GM23338 (cell line): ENCODE data around the gene DNAH10.

Experiments
- CREB1 ChIP-seq: fragments of 250-450 bp; sonication (Bioruptor Pico); IDR thresholded peaks from 2 replicates; pipeline ENCODE4 v1.5.0; 2020; ENCODE audit warnings: low read depth, mild to moderate bottlenecking, moderate library complexity
- EZH2 ChIP-seq: fragments of 200-600 bp; sonication (generic); IDR thresholded peaks from one replicate; pipeline ENCODE4 v1.8.0; 2017; ENCODE audit warnings: antibody characterized with exemption, mild to moderate bottlenecking, low read depth; ENCODE audit not compliant: unreplicated experiment
- EZH2phosphoT487 ChIP-seq: fragments of 200-600 bp; sonication (generic); IDR thresholded peaks from one replicate; pipeline ENCODE4 v1.8.1; 2018; ENCODE audit warnings: antibody characterized with exemption; ENCODE audit not compliant: unreplicated experiment
- JUNB ChIP-seq: IDR thresholded peaks from one replicate; pipeline ENCODE4 v1.6.1; 2016; ENCODE audit warnings: antibody characterized with exemption; ENCODE audit not compliant: unreplicated experiment
- NANOG ChIP-seq: IDR thresholded peaks from 2 replicates; pipeline ENCODE4 v1.6.1; 2016; ENCODE audit warnings: antibody characterized with exemption, borderline replicate concordance
- POLR2AphosphoS5 ChIP-seq: IDR thresholded peaks from 2 replicates; pipeline ENCODE4 v1.6.1; 2016; ENCODE audit warnings: antibody characterized with exemption, low read depth
- STAT1 ChIP-seq: IDR thresholded peaks from one replicate; pipeline ENCODE4 v1.6.1; 2016; ENCODE audit warnings: antibody characterized with exemption; ENCODE audit not compliant: unreplicated experiment
- ZNF114 ChIP-seq: fragments of 250-450 bp; sonication (Bioruptor Pico); IDR thresholded peaks from 2 replicates; pipeline ENCODE4 v1.5.0; 2020; ENCODE audit warnings: mild to moderate bottlenecking, moderate library complexity
- ZNF331 ChIP-seq: fragments of 250-450 bp; sonication (Bioruptor Pico); IDR thresholded peaks from 2 replicates; pipeline ENCODE4 v1.5.0; 2020; ENCODE audit warnings: low read depth, mild to moderate bottlenecking, moderate library complexity
- TF ChIP-seq, protein P1 (sequence below), 2 experiments: fragments of 200-600 bp in 1 of 2; sonication (generic) in 1 of 2; conservative IDR thresholded peaks; 2 replicates each; pipeline versions ENCODE4 v1.5.1 to v1.6.1; 2016 to 2017; ENCODE audit warnings: antibody characterized with exemption in 2 of 2, low read depth in 2 of 2, mild to moderate bottlenecking in 2 of 2, moderate library complexity in 1 of 2
- TF ChIP-seq, protein P2 (sequence below): IDR thresholded peaks from one replicate; pipeline ENCODE4 v1.6.1; 2018; ENCODE audit warnings: antibody characterized with exemption; ENCODE audit not compliant: unreplicated experiment
- TF ChIP-seq, protein P3 (sequence below): fragments of 250-450 bp; sonication (Bioruptor Pico); IDR thresholded peaks from 2 replicates; pipeline ENCODE4 v1.5.0; 2020; ENCODE audit warnings: mild to moderate bottlenecking, moderate library complexity
- TF ChIP-seq, protein P4 (sequence below): IDR thresholded peaks from 2 replicates; pipeline ENCODE4 v1.6.1; 2016; ENCODE audit warnings: antibody characterized with exemption

DNA sequence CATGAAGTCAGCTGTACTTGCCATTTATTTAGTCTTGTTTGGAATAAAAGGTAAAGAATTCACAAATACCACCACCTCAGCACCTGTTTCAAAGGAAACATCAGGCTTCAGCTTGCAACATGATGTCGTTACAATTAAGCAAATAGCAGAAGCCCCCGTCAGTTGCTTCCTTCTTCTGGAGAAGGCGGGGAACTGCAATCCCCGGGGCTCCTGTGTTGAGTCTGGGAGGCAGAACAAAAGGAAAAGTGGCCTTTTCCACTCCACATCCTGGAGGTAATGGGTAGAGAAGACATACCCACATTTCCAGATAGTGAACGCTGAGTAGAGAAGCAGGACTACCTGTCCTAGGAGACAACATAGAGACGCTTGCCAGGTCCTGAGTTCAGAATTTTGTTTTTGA lies 92.8 kb downstream of the DNAH10 start:
- TF ChIP-seq, protein P1, sequence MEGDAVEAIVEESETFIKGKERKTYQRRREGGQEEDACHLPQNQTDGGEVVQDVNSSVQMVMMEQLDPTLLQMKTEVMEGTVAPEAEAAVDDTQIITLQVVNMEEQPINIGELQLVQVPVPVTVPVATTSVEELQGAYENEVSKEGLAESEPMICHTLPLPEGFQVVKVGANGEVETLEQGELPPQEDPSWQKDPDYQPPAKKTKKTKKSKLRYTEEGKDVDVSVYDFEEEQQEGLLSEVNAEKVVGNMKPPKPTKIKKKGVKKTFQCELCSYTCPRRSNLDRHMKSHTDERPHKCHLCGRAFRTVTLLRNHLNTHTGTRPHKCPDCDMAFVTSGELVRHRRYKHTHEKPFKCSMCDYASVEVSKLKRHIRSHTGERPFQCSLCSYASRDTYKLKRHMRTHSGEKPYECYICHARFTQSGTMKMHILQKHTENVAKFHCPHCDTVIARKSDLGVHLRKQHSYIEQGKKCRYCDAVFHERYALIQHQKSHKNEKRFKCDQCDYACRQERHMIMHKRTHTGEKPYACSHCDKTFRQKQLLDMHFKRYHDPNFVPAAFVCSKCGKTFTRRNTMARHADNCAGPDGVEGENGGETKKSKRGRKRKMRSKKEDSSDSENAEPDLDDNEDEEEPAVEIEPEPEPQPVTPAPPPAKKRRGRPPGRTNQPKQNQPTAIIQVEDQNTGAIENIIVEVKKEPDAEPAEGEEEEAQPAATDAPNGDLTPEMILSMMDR (conservative IDR thresholded peaks at IDR 0.05; ENCODE audit: low read depth in 2 of 2) = no peak
- TF ChIP-seq, protein P2, sequence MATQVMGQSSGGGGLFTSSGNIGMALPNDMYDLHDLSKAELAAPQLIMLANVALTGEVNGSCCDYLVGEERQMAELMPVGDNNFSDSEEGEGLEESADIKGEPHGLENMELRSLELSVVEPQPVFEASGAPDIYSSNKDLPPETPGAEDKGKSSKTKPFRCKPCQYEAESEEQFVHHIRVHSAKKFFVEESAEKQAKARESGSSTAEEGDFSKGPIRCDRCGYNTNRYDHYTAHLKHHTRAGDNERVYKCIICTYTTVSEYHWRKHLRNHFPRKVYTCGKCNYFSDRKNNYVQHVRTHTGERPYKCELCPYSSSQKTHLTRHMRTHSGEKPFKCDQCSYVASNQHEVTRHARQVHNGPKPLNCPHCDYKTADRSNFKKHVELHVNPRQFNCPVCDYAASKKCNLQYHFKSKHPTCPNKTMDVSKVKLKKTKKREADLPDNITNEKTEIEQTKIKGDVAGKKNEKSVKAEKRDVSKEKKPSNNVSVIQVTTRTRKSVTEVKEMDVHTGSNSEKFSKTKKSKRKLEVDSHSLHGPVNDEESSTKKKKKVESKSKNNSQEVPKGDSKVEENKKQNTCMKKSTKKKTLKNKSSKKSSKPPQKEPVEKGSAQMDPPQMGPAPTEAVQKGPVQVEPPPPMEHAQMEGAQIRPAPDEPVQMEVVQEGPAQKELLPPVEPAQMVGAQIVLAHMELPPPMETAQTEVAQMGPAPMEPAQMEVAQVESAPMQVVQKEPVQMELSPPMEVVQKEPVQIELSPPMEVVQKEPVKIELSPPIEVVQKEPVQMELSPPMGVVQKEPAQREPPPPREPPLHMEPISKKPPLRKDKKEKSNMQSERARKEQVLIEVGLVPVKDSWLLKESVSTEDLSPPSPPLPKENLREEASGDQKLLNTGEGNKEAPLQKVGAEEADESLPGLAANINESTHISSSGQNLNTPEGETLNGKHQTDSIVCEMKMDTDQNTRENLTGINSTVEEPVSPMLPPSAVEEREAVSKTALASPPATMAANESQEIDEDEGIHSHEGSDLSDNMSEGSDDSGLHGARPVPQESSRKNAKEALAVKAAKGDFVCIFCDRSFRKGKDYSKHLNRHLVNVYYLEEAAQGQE = no peak
- TF ChIP-seq EZH2 (no peak), CREB1 (CRISPR knock-in tag) (no peak), JUNB (no peak), POLR2AphosphoS5 (no peak), EZH2phosphoT487 (no peak), ZNF114 (CRISPR knock-in tag) (no peak), STAT1 (no peak), ZNF331 (CRISPR knock-in tag) (no peak), NANOG (no peak)
- TF ChIP-seq, protein P3, sequence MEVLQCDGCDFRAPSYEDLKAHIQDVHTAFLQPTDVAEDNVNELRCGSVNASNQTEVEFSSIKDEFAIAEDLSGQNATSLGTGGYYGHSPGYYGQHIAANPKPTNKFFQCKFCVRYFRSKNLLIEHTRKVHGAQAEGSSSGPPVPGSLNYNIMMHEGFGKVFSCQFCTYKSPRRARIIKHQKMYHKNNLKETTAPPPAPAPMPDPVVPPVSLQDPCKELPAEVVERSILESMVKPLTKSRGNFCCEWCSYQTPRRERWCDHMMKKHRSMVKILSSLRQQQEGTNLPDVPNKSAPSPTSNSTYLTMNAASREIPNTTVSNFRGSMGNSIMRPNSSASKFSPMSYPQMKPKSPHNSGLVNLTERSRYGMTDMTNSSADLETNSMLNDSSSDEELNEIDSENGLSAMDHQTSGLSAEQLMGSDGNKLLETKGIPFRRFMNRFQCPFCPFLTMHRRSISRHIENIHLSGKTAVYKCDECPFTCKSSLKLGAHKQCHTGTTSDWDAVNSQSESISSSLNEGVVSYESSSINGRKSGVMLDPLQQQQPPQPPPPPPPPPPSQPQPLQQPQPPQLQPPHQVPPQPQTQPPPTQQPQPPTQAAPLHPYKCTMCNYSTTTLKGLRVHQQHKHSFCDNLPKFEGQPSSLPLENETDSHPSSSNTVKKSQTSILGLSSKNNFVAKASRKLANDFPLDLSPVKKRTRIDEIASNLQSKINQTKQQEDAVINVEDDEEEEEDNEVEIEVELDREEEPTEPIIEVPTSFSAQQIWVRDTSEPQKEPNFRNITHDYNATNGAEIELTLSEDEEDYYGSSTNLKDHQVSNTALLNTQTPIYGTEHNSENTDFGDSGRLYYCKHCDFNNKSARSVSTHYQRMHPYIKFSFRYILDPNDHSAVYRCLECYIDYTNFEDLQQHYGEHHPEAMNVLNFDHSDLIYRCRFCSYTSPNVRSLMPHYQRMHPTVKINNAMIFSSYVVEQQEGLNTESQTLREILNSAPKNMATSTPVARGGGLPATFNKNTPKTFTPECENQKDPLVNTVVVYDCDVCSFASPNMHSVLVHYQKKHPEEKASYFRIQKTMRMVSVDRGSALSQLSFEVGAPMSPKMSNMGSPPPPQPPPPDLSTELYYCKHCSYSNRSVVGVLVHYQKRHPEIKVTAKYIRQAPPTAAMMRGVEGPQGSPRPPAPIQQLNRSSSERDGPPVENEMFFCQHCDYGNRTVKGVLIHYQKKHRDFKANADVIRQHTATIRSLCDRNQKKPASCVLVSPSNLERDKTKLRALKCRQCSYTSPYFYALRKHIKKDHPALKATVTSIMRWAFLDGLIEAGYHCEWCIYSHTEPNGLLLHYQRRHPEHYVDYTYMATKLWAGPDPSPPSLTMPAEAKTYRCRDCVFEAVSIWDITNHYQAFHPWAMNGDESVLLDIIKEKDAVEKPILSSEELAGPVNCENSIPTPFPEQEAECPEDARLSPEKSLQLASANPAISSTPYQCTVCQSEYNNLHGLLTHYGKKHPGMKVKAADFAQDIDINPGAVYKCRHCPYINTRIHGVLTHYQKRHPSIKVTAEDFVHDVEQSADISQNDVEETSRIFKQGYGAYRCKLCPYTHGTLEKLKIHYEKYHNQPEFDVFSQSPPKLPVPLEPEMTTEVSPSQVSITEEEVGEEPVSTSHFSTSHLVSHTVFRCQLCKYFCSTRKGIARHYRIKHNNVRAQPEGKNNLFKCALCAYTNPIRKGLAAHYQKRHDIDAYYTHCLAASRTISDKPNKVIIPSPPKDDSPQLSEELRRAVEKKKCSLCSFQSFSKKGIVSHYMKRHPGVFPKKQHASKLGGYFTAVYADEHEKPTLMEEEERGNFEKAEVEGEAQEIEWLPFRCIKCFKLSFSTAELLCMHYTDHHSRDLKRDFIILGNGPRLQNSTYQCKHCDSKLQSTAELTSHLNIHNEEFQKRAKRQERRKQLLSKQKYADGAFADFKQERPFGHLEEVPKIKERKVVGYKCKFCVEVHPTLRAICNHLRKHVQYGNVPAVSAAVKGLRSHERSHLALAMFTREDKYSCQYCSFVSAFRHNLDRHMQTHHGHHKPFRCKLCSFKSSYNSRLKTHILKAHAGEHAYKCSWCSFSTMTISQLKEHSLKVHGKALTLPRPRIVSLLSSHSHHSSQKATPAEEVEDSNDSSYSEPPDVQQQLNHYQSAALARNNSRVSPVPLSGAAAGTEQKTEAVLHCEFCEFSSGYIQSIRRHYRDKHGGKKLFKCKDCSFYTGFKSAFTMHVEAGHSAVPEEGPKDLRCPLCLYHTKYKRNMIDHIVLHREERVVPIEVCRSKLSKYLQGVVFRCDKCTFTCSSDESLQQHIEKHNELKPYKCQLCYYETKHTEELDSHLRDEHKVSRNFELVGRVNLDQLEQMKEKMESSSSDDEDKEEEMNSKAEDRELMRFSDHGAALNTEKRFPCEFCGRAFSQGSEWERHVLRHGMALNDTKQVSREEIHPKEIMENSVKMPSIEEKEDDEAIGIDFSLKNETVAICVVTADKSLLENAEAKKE (CRISPR knock-in tag) = no peak
- TF ChIP-seq, protein P4, sequence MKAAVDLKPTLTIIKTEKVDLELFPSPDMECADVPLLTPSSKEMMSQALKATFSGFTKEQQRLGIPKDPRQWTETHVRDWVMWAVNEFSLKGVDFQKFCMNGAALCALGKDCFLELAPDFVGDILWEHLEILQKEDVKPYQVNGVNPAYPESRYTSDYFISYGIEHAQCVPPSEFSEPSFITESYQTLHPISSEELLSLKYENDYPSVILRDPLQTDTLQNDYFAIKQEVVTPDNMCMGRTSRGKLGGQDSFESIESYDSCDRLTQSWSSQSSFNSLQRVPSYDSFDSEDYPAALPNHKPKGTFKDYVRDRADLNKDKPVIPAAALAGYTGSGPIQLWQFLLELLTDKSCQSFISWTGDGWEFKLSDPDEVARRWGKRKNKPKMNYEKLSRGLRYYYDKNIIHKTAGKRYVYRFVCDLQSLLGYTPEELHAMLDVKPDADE = no peak
